NCI-H1105 (cell line): ENCODE data around the gene ZNF260.
A peak's percentile ranks its signal among the peaks of the same experiment; 100 is the strongest.
"Not testable (repeated sequence)": the region's sequence is repeated elsewhere in the genome, so short reads cannot be mapped to it uniquely, and the experiment has no call there.

Experiments used
- DNase-seq: peaks from one replicate; lab custom pipeline; 2025; lab: John Stamatoyannopoulos, UW

Gene ZNF260

GRCh38 chr19:36528194-36528920 is at the start of gene ZNF260:
Gene ZNF260, minus strand, starts transcription at chr19:36528271. Its CDS starts 13,033 bp downstream, at chr19:36515238.
- DNase-seq, result peak; percentile 92

- DNase-seq, result no peak
Observed at GRCh38 chr19:36577271-36577996, 49.4 kb upstream of the ZNF260 start.

DNA sequence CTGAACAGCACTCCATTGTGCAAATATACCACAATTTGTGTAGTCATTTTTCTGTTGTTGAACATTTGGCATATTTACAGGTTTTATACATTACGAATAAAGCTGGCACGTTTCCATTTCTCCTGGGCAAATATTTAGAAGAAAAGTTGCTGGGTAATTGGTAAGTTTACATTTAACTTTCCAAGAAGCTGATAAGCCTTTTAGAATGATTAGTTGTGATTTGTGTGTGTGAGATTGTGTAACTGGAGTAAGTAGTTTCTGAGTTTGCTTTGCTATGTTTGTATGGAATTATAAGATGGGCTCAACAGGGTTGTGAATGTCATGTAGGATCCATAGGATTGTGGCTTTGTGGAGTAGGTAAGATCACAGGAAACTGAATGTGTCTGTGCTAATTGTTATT is 46.7 kb upstream of the ZNF260 start:
- DNase-seq, result no peak

- peak; percentile 1 for DNase-seq
Observed at GRCh38 chr19:36573895-36574720, 46.0 kb upstream of the ZNF260 start.

DNA sequence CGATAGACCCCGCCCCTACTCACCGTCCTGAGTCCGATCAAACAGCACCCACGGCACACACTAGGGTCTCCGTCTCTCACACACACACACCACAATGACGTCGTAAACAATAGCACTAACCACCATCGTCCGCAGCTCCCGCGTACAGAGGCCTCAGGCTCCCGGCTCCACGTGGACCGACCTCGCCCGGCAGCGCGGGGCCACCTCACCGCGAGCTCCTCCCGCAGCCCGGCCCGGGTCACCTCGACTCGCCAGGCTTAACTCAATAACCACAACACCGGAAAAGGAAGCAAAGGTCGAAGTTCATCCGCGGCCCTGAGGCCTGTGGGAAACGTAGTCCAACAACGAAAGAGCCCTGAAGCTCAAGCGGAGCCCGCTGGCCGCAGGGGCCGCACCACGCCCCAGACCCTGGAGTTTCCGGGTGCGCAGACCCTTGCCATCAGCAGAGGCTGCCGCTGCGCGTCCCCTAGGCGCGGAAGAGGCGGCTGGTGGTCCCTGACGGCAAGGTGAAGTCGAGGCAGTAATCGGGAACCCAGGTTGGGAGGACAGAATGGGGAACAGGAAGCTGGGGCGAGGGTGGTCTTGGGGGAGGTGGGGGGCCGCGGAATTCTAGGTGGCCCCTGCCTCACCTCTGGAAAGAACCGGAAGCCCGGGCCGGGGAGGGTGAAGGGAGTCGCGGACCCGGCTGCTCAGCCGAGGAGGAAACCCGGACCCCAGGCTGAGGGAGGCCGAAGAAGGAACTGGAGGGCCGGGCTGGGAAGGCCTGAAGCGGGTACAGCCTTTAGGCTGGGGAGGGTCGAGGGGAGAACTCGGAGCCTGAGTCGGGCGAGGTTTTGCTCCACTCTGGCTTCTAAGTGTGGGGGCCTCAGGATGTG is 45.2 kb upstream of the ZNF260 start, which contains the start of gene ZNF529:
Gene ZNF529 (minus strand): TSS at position 273 of the 875 bp plus-strand sequence. CDS start 946 bp downstream, outside the sequence.
- DNase-seq, result peak; percentile 86

- DNase-seq, result no peak
Observed at GRCh38 chr19:36572593-36573019, 44.5 kb upstream of the ZNF260 start.

GRCh38 chr19:36564391-36564790 is 36.3 kb upstream of the ZNF260 start:
- no peak for DNase-seq

DNA sequence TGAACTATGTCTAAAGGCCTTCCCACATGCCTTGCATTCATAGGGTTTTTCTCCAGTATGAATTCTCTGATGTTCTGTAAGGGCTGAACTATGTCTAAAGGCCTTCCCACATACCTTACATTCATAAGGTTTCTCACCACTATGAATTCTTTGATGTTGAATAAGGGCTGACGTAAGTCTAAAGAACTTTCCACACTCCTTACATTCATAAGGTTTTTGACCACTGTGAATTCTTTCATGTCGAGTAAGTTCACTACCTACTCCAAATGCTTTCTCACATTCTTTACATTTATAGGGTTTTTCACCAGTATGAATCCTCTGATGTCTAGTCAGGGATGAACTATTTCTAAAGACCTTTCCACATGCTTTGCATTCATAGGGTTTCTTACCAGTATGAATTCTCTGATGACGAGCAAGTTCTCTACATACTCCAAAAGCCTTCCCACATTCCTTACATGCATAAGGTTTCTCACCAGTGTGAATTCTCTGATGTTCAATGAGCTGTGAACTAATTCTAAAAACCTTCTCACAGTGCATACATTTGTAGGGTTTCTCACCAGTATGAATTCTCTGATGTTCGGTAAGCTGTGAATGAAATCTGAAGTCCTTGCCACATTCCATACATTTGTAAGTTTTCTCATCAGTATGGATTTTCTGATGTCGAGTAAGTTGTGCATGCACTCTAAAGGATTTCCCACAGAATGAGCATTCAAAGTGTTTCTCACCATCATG is 19.1 kb upstream of the ZNF260 start:
- DNase-seq, result no peak

GRCh38 chr19:36528921-36529518 is 949 bp upstream of the ZNF260 start:
- no peak for DNase-seq

- no peak for DNase-seq
Observed at GRCh38 chr19:36527873-36528193, 238 bp downstream of the ZNF260 start.

- no peak for DNase-seq
Observed at GRCh38 chr19:36527341-36527740, 730 bp downstream of the ZNF260 start.

- no peak for DNase-seq
Observed at GRCh38 chr19:36526581-36526980, 1.5 kb downstream of the ZNF260 start.

- no peak for DNase-seq
Observed at GRCh38 chr19:36524617-36525016, 3.5 kb downstream of the ZNF260 start.

GRCh38 chr19:36514012-36514612 is 14.0 kb downstream of the ZNF260 start:
- no peak for DNase-seq

GRCh38 chr19:36508325-36508724 is 19.7 kb downstream of the ZNF260 start:
- DNase-seq, result no peak

GRCh38 chr19:36501973-36502372 is 26.1 kb downstream of the ZNF260 start:
- DNase-seq, result no peak

GRCh38 chr19:36497001-36497400 is 31.1 kb downstream of the ZNF260 start:
- no peak for DNase-seq

GRCh38 chr19:36492689-36493453 is 35.2 kb downstream of the ZNF260 start:
- not testable (repeated sequence) for DNase-seq

DNA sequence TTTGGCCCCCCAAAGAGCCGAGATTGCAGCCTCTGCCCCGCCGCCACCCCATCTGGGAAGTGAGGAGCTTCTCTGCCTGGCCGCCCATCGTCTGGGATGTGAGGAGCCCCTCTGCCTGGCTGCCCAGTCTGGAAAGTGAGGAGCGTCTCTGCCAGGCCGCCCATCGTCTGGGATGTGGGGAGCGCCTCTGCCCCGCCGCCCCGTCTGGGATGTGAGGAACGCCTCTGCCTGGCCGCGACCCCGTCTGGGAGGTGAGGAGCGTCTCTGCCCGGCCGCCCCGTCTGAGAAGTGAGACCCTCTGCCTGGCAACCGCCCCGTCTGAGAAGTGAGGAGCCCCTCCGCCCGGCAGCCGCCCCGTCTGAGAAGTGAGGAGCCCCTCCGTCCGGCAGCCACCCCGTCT is 37.2 kb downstream of the ZNF260 start:
- DNase-seq, result not testable (repeated sequence)
